K562 (cell line): ENCODE results near the gene NDUFV2. TPM values are rescaled to one million over a fixed set of nuclear protein-coding genes. Genes with fewer than 3 reads are reported as not detected.

ENCODE experiments used
- ARID1B ChIP-seq: fragments of 450-650 bp; IDR thresholded peaks from 2 replicates; pipeline ENCODE4 v1.6.1; 2016; ENCODE audit warnings: antibody characterized with exemption, mild to moderate bottlenecking, inconsistent platforms
- ARNT ChIP-seq, 2 experiments: fragments of 450-650 bp; IDR thresholded peaks; 2 replicates each; pipeline ENCODE4 v1.6.1; 2016; ENCODE audit warnings: mild to moderate bottlenecking in 1 of 2
- CREM ChIP-seq: IDR thresholded peaks from 2 replicates; pipeline ENCODE4 v1.6.1; 2014; ENCODE audit warnings: antibody characterized with exemption, low read depth
- CSDE1 ChIP-seq, 2 experiments: fragments of 450-650 bp; IDR thresholded peaks; 2 replicates each; pipeline ENCODE4 v1.6.1; 2016; ENCODE audit warnings: mild to moderate bottlenecking in 1 of 2
- DNMT1 ChIP-seq: fragments of 450-650 bp; IDR thresholded peaks from 2 replicates; pipeline ENCODE4 v1.6.1; 2016; ENCODE audit warnings: antibody characterized with exemption, mild to moderate bottlenecking
- FOXA3 ChIP-seq, 2 experiments: fragments of 450-650 bp in 1 of 2; sonication (generic) in 1 of 2; formaldehyde crosslinking; IDR thresholded peaks in 1 of 2; conservative IDR thresholded peaks in 1 of 2; 2 replicates each; pipeline versions ENCODE4 v1.4.0 to v1.8.0; 2020 to 2022; ENCODE audit warnings: mild to moderate bottlenecking in 2 of 2, missing genetic modification reagents in 1 of 2
- IRF2 ChIP-seq: sonication (generic); formaldehyde crosslinking; IDR thresholded peaks from 2 replicates; pipeline ENCODE4 v1.8.1; 2022; ENCODE audit warnings: mild to moderate bottlenecking, missing genetic modification reagents
- L3MBTL2 ChIP-seq: fragments of 450-650 bp; IDR thresholded peaks from 2 replicates; pipeline ENCODE4 v1.6.1; 2016; ENCODE audit warnings: mild to moderate bottlenecking, moderate library complexity
- MYNN ChIP-seq, 2 experiments: sonication (generic); formaldehyde crosslinking in 1 of 2; IDR thresholded peaks; 2 replicates each; pipeline versions ENCODE4 v1.5.0 to v1.6.1; 2016 to 2020; ENCODE audit warnings: antibody characterized with exemption in 1 of 2, missing genetic modification reagents in 1 of 2
- RBM25 ChIP-seq: fragments of 200-400 bp; formaldehyde crosslinking; IDR thresholded peaks from 2 replicates; pipeline ENCODE4 v1.6.1; 2018; ENCODE audit warnings: low read length, low read depth, moderate library complexity; ENCODE audit not compliant: severe bottlenecking
- SMARCA4 ChIP-seq: fragments of 450-650 bp; IDR thresholded peaks from 2 replicates; pipeline ENCODE4 v1.6.1; 2016
- SRF ChIP-seq, 2 experiments: fragments of 250-450, 450-650 bp in 1 of 2; sonication (Bioruptor Pico) in 1 of 2; sonication (generic) in 1 of 2; formaldehyde crosslinking; IDR thresholded peaks; 2 replicates each; pipeline versions ENCODE4 v1.5.0 to v1.5.1; 2020 to 2022; ENCODE audit warnings: mild to moderate bottlenecking in 1 of 2, missing genetic modification reagents in 1 of 2
- SRSF9 ChIP-seq: fragments of 200-400 bp; formaldehyde crosslinking; IDR thresholded peaks from 2 replicates; pipeline ENCODE4 v1.6.1; 2017; ENCODE audit warnings: low read depth, low read length, borderline replicate concordance
- ZBTB8A ChIP-seq: fragments of 450-650 bp; IDR thresholded peaks from 2 replicates; pipeline ENCODE4 v1.6.1; 2018; ENCODE audit warnings: mild to moderate bottlenecking, moderate library complexity; ENCODE audit not compliant: partially characterized antibody
- ZEB2 ChIP-seq: fragments of 450-650 bp; IDR thresholded peaks from 2 replicates; pipeline ENCODE4 v1.6.1; 2016
- ZFX ChIP-seq: sonication (generic); formaldehyde crosslinking; IDR thresholded peaks from 2 replicates; pipeline ENCODE4 v1.8.0; 2022; ENCODE audit warnings: mild to moderate bottlenecking, missing genetic modification reagents, moderate library complexity
- ZNF197 ChIP-seq: fragments of 200-800 bp; sonication (Bioruptor generic); IDR thresholded peaks from 2 replicates; pipeline ENCODE4 v1.6.1; 2016; ENCODE audit warnings: low read depth, missing genetic modification characterization, missing compliant biosample characterization
- ZNF561 ChIP-seq: fragments of 450-650 bp; formaldehyde crosslinking; conservative IDR thresholded peaks from 2 replicates; pipeline ENCODE4 v1.4.0; 2020; ENCODE audit warnings: mild to moderate bottlenecking, moderate library complexity
- polyA plus RNA-seq, 8 experiments: library from polyadenylated mRNA; depleted of rRNA in 4 of 8; stranded (reverse) in 5 of 8; unstranded in 3 of 8; fragments of >200 nt; fragmentation: Nextera tagmentation in 2 of 8; fragmentation: Illumina TruSeq in 1 of 8; extraction: Ambion mirVana in 2 of 8; extraction: Trizol in 1 of 8; gene quantifications; 2 replicates each; pipeline versions ENCODE4 v1.2.1 to v1.2.3, GENCODE V29; 2011 to 2014; ENCODE audit warnings: inconsistent platforms in 1 of 8, missing spikeins in 1 of 8
- total RNA-seq, 7 experiments: library from RNA; depleted of rRNA in 6 of 7; stranded (reverse); fragments of >200 nt in 6 of 7; fragmentation: Illumina TruSeq in 2 of 7; extraction: Trizol in 2 of 7; gene quantifications; 2 replicates each; pipeline versions ENCODE4 v1.2.1 to v1.2.3, GENCODE V29; 2011 to 2021; ENCODE audit warnings: low replicate concordance in 1 of 7
- TF ChIP-seq, protein P1 (sequence below): fragments of 250-450 bp; sonication (Bioruptor Pico); IDR thresholded peaks from 2 replicates; pipeline ENCODE4 v1.9.0; 2021; ENCODE audit warnings: mild to moderate bottlenecking
- TF ChIP-seq, protein P2 (sequence below): fragments of 450-650 bp; IDR thresholded peaks from 2 replicates; pipeline ENCODE4 v1.6.1; 2016; ENCODE audit warnings: missing biosample characterization, missing genetic modification characterization
- TF ChIP-seq, protein P3 (sequence below): sonication (generic); formaldehyde crosslinking; IDR thresholded peaks from 2 replicates; pipeline ENCODE4 v1.9.0; 2022; ENCODE audit warnings: mild to moderate bottlenecking, missing genetic modification reagents
- TF ChIP-seq, protein P4 (sequence below), 2 experiments: fragments of 450-650 bp; conservative IDR thresholded peaks; 2 replicates each; pipeline ENCODE4 v1.6.1; 2017; ENCODE audit warnings: mild to moderate bottlenecking in 2 of 2, moderate library complexity in 2 of 2
- TF ChIP-seq, protein P5 (sequence below), 2 experiments: IDR thresholded peaks; 2 replicates each; pipeline ENCODE4 v1.6.1; 2012; ENCODE audit warnings: improper control_type of control experiment in 2 of 2, low read depth in 2 of 2, low read length in 2 of 2, borderline replicate concordance in 1 of 2

Gene NDUFV2
- total and polyA plus RNA-seq, 9 of the 15 experiments (the other 6 are each of a cell fraction or from before 2014, with no cell fraction given): 213 to 550 (median 384) TPM

DNA sequence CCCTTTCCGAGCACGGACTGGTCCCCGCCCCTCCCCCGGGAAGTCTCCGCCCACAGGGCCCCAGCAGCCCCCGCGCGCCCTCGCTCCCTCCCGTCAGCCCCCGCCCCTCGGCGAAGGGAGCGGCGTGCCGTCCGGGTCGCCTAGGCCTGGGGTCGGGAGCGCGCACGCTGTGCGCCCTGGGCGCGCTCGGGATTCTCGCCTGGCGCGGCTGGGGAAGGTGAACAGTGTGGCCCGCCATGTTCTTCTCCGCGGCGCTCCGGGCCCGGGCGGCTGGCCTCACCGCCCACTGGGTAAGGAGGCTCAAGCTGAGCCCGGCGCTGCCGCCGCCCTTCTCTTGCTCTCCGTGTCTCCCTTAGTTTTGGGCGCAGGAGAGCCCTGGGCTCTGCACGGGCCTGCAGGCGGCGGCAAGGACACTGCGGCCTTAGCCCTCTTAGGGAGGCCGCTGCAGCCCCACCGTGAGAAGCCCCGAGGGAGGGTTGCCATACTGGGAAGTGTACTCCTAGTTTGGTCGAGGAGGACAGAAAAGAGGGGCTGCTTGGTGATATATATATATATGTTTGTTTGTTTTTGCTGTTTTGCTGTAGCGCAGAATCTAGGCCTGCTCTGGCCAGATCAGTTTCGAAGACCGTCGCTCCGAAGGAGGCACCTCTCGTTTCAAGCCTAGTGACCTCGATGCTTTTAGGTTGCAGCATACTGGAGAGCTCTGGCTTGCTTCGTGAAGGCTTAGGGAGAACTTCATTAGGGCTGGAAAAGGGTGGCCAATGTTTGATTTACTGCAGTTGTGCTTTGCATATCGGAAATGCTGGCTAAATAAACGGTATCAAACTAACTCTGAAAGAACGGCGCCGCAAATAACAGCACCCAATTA lies at the start of gene NDUFV2 (continued):
- TF ChIP-seq SMARCA4 (no peak), DNMT1 (no peak), L3MBTL2 (peak; percentile 85; the same call in 1 of the 2 replicates), SRSF9 (no peak), RBM25 (peak; percentile 58), ZNF561 (CRISPR knock-in tag) (no peak), ZBTB8A (no peak), MYNN (IDR thresholded peaks at IDR 0.05) (no peak), MYNN (CRISPR knock-in tag; IDR thresholded peaks at IDR 0.05) (no peak), CSDE1 (IDR thresholded peaks at IDR 0.05) (no peak), IRF2 (CRISPR knock-in tag) (no peak), ARID1B (no peak), CREM (peak; percentile 71), SRF (CRISPR knock-in tag; IDR thresholded peaks at IDR 0.05) (peak in 1 of 2 experiments; percentile 53; a peak in 1 of 4 replicates), ZEB2 (no peak), ARNT (IDR thresholded peaks at IDR 0.05) (peak in 1 of 2 experiments; percentile 19; a peak in 1 of 4 replicates), ZNF197 (CRISPR knock-in tag) (no peak), FOXA3 (CRISPR knock-in tag; conservative IDR thresholded peaks at IDR 0.05 in 1 of 2, IDR thresholded peaks at IDR 0.05 in 1 of 2) (0 out of 4 replicates have a peak, but pooled peaks of 1 of the 2 experiments have one; percentile 10), ZFX (peak; percentile 99)
- TF ChIP-seq, protein P1, sequence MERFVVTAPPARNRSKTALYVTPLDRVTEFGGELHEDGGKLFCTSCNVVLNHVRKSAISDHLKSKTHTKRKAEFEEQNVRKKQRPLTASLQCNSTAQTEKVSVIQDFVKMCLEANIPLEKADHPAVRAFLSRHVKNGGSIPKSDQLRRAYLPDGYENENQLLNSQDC (CRISPR knock-in tag): 0 out of 2 replicates have a peak, but pooled peaks have one; percentile 66
- TF ChIP-seq, protein P2, sequence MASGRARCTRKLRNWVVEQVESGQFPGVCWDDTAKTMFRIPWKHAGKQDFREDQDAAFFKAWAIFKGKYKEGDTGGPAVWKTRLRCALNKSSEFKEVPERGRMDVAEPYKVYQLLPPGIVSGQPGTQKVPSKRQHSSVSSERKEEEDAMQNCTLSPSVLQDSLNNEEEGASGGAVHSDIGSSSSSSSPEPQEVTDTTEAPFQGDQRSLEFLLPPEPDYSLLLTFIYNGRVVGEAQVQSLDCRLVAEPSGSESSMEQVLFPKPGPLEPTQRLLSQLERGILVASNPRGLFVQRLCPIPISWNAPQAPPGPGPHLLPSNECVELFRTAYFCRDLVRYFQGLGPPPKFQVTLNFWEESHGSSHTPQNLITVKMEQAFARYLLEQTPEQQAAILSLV (tag): 0 out of 2 replicates have a peak, but pooled peaks have one; percentile 21
- TF ChIP-seq, protein P3, sequence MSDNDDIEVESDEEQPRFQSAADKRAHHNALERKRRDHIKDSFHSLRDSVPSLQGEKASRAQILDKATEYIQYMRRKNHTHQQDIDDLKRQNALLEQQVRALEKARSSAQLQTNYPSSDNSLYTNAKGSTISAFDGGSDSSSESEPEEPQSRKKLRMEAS (CRISPR knock-in tag): peak; percentile 84
- TF ChIP-seq, protein P4, sequence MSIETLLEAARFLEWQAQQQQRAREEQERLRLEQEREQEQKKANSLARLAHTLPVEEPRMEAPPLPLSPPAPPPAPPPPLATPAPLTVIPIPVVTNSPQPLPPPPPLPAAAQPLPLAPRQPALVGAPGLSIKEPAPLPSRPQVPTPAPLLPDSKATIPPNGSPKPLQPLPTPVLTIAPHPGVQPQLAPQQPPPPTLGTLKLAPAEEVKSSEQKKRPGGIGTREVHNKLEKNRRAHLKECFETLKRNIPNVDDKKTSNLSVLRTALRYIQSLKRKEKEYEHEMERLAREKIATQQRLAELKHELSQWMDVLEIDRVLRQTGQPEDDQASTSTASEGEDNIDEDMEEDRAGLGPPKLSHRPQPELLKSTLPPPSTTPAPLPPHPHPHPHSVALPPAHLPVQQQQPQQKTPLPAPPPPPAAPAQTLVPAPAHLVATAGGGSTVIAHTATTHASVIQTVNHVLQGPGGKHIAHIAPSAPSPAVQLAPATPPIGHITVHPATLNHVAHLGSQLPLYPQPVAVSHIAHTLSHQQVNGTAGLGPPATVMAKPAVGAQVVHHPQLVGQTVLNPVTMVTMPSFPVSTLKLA (conservative IDR thresholded peaks at IDR 0.05): peak; percentile 56 to 86
- TF ChIP-seq, protein P5, sequence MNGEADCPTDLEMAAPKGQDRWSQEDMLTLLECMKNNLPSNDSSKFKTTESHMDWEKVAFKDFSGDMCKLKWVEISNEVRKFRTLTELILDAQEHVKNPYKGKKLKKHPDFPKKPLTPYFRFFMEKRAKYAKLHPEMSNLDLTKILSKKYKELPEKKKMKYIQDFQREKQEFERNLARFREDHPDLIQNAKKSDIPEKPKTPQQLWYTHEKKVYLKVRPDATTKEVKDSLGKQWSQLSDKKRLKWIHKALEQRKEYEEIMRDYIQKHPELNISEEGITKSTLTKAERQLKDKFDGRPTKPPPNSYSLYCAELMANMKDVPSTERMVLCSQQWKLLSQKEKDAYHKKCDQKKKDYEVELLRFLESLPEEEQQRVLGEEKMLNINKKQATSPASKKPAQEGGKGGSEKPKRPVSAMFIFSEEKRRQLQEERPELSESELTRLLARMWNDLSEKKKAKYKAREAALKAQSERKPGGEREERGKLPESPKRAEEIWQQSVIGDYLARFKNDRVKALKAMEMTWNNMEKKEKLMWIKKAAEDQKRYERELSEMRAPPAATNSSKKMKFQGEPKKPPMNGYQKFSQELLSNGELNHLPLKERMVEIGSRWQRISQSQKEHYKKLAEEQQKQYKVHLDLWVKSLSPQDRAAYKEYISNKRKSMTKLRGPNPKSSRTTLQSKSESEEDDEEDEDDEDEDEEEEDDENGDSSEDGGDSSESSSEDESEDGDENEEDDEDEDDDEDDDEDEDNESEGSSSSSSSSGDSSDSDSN (IDR thresholded peaks at IDR 0.05; ENCODE audit: borderline replicate concordance in 1 of 2, low read depth in 2 of 2, low read length in 2 of 2): peak; percentile 17 to 83; a peak in 2 of 4 replicates
